Osteoblast (primary cell): Measurements from ENCODE around the gene TTN. TPM values are rescaled to one million over a fixed set of nuclear protein-coding genes. Genes with fewer than 3 reads are reported as not detected.

Experiments
- DNase-seq: peaks from one replicate; pipeline ENCODE4 v3.0.0; 2011; ENCODE audit warnings: low spot score, mixed read lengths; ENCODE audit not compliant: insufficient read length; ENCODE audit errors: missing footprints
- H2AFZ ChIP-seq: 2 replicates; pipeline ENCODE4 v1.6.0; 2011; ENCODE audit warnings: mild to moderate bottlenecking, low read length
- H3K27ac ChIP-seq: 2 replicates; pipeline ENCODE4 v1.5.1; 2011; ENCODE audit warnings: mild to moderate bottlenecking, low read depth, low read length, moderate library complexity
- H3K27me3 ChIP-seq: 2 replicates; pipeline ENCODE4 v1.6.0; 2012; ENCODE audit warnings: mild to moderate bottlenecking, control low read depth, inconsistent platforms, low read length, moderate library complexity; ENCODE audit not compliant: insufficient read depth
- H3K36me3 ChIP-seq: 2 replicates; pipeline ENCODE4 v1.5.1; 2011; ENCODE audit warnings: mild to moderate bottlenecking, low read length, control low read depth, moderate library complexity; ENCODE audit not compliant: insufficient read depth
- H3K4me1 ChIP-seq: 2 replicates; pipeline ENCODE4 v1.5.1; 2011; ENCODE audit warnings: mild to moderate bottlenecking, low read length, control low read depth, moderate library complexity; ENCODE audit not compliant: insufficient read depth
- H3K4me2 ChIP-seq: 2 replicates; pipeline ENCODE4 v1.6.0; 2011; ENCODE audit warnings: mild to moderate bottlenecking, low read length; ENCODE audit not compliant: insufficient read depth
- H3K4me3 ChIP-seq: fragments of 200-600 bp; sonication (generic); 3 replicates; pipeline ENCODE4 v1.5.1; 2012; ENCODE audit warnings: mild to moderate bottlenecking, low read length, inconsistent platforms; ENCODE audit not compliant: insufficient read depth
- H3K79me2 ChIP-seq: 2 replicates; pipeline ENCODE4 v1.6.0; 2012; ENCODE audit warnings: mild to moderate bottlenecking, low read length, control low read depth, inconsistent platforms; ENCODE audit not compliant: insufficient read depth
- H3K9me3 ChIP-seq: 2 replicates; pipeline ENCODE4 v1.5.1; 2011; ENCODE audit warnings: low read depth, low read length, control low read depth
- H4K20me1 ChIP-seq: 2 replicates; pipeline ENCODE4 v1.6.0; 2012; ENCODE audit warnings: mild to moderate bottlenecking, low read length, control low read depth; ENCODE audit not compliant: insufficient read depth
- total RNA-seq: library from RNA; depleted of rRNA; stranded (reverse); fragments of >200 nt; gene quantifications from 2 replicates; pipeline ENCODE4 v1.2.3, GENCODE V29; 2012
- TF ChIP-seq, protein P1 (sequence below): IDR thresholded peaks from 2 replicates; pipeline ENCODE4 v1.5.1; 2011; ENCODE audit warnings: mild to moderate bottlenecking, low read depth, low read length, moderate library complexity; ENCODE audit errors: extremely low read depth

The TTN gene
- total RNA-seq, 1 donor: under 0.01 TPM

DNA sequence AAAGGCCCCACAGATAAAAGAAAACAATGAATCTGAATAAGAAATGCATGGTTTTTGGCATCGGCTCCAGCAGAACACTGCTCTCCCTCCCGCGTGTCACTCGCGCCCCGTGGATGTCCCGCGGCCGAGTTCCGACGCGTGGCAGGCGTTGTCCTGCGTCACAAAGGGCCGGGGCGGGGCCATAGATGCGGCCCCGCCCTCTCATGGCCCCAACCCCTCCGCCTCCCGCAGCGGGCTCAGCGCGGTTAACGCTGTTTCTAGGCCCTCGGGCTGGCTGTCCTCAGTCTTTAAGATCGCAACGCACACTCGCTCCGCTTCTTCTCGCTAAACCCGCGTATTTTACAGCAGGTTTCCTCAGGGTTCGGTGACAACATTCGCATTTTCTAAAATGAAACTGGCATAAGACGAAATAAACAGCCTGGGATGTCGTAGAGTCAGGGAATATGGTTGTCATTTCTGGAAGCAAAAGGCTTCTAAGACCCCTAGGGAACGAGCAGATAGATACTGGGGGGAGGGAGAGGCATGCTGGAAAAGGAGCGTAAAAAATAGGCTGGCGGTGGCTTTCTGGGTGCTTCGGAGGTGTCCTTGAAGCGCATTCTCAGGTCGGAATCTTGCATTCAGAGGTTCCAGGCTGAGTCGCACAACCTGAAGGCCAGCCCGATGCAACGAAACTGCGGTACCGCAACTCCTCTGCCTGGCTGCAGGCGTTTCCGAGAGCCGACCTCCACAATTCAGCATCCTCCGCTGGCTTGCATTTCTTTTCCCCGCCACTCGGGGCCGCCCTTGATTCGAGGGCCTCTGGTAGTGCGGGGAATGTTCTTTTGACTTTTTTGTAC is 328.6 kb downstream of the TTN start, which contains the start of gene FKBP7:
Gene FKBP7 (minus strand): TSS at position 162 of the 836 bp plus-strand sequence. CDS start 101 bp downstream, at position 61.
- Histone ChIP-seq H3K79me2 (peaks cover 39% of the 10 kb centered on the region), H3K27me3 (no peaks in the 10 kb centered on the region), H3K4me1 (peaks cover 26% of the 10 kb centered on the region), H3K4me3 (peak within 1 kb of the TSS; percentile 97), H4K20me1 (peaks cover 27% of the 10 kb centered on the region), H2AFZ (peak within 1 kb of the TSS; percentile 100), H3K27ac (peak within 1 kb of the TSS; percentile 99), H3K4me2 (peak within 1 kb of the TSS; percentile 99), H3K9me3 (no peaks in the 10 kb centered on the region), H3K36me3 (no peaks in the 10 kb centered on the region)
- peak; percentile 95 for DNase-seq
- TF ChIP-seq, protein P1, sequence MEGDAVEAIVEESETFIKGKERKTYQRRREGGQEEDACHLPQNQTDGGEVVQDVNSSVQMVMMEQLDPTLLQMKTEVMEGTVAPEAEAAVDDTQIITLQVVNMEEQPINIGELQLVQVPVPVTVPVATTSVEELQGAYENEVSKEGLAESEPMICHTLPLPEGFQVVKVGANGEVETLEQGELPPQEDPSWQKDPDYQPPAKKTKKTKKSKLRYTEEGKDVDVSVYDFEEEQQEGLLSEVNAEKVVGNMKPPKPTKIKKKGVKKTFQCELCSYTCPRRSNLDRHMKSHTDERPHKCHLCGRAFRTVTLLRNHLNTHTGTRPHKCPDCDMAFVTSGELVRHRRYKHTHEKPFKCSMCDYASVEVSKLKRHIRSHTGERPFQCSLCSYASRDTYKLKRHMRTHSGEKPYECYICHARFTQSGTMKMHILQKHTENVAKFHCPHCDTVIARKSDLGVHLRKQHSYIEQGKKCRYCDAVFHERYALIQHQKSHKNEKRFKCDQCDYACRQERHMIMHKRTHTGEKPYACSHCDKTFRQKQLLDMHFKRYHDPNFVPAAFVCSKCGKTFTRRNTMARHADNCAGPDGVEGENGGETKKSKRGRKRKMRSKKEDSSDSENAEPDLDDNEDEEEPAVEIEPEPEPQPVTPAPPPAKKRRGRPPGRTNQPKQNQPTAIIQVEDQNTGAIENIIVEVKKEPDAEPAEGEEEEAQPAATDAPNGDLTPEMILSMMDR: peak; percentile 74

DNA sequence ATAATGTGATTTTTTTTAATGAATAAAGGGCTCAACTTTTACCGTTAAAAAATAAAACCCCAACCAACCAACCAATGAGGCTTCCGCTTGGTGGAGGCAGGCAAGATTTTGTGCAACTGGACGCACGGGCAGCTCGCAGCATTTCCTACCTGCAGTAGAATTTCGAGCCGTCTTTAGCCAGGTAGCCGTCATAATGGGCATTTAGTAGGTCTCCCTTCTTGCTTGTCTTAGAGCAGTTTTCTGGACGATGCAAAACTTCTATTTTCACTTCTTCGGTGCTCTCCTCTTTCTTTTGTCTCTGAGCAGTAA is 329.1 kb downstream of the TTN start:
- H3K36me3 ChIP-seq: no peaks in the 10 kb centered on the region
- peak overlapping the region; percentile 100 for H2AFZ ChIP-seq
- peak overlapping the region; percentile 99 for H3K27ac ChIP-seq
- TF ChIP-seq, protein P1: no peak
- peaks cover 33% of the 10 kb centered on the region for H3K79me2 ChIP-seq
- peak overlapping the region; percentile 99 for H3K4me2 ChIP-seq
- peaks cover 21% of the 10 kb centered on the region for H4K20me1 ChIP-seq
- no peaks in the 10 kb centered on the region for H3K27me3 ChIP-seq
- no peaks in the 10 kb centered on the region for H3K9me3 ChIP-seq
- peaks cover 25% of the 10 kb centered on the region for H3K4me1 ChIP-seq
- DNase-seq: peak; percentile 71
- H3K4me3 ChIP-seq: peak overlapping the region; percentile 97

DNA sequence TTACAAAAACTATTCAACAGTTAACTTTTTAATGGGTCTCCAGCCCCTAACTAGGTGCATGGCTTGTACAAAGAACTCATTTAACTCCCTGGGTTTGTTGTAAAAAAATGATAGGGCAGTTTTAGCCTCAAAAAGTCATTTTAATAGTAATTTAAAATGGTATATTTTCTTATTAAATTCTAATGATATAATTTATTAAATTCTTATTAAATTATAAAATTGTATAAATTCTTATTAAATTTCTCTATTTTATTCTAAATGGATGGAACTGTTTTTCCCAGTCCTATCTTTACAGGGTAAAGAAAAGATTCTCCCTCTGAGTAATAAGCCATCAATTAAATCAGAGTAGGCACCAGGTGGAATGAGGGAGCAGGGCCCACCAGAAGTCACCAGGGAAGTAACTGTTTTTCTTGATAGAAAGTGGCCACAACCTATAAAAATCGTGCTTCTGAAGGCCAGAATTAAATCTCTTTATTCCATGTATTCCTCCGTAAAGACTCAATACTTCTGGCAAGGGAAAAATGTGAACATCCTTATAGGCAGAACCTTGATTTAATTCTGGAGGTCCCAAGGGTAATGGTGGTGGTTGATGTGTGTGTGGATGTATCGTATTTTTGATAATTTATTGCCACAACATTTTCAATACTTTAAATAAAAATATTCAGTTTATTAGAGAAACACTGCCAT is 329.6 kb downstream of the TTN start:
- peaks cover 28% of the 10 kb centered on the region for H3K79me2 ChIP-seq

More for the DNA sequence above, 329.6 kb downstream of the TTN start:
- H3K9me3 ChIP-seq: no peaks in the 10 kb centered on the region
- H3K27me3 ChIP-seq: no peaks in the 10 kb centered on the region
- peaks cover 25% of the 10 kb centered on the region for H3K4me1 ChIP-seq
- H3K4me2 ChIP-seq: peak overlapping the region; percentile 99
- TF ChIP-seq, protein P1: no peak
- H3K36me3 ChIP-seq: no peaks in the 10 kb centered on the region
- H4K20me1 ChIP-seq: peaks cover 17% of the 10 kb centered on the region
- DNase-seq: no peak
- H3K27ac ChIP-seq: peak overlapping the region; percentile 99
- peak overlapping the region; percentile 97 for H3K4me3 ChIP-seq
- H2AFZ ChIP-seq: peak overlapping the region; percentile 100
